H1 (cell line): ENCODE data around the gene SLC22A2. TPM values are rescaled to one million over a fixed set of nuclear protein-coding genes. Genes with fewer than 3 reads are reported as not detected.
A peak's percentile ranks its signal among the peaks of the same experiment; 100 is the strongest.

Source experiments
- CHD7 ChIP-seq: fragments of 300-600 bp; sonication (generic); IDR thresholded peaks from 2 replicates; pipeline ENCODE4 v1.7.1; 2012; ENCODE audit warnings: low read length, moderate library complexity, mild to moderate bottlenecking, inconsistent platforms; ENCODE audit not compliant: insufficient replicate concordance
- HDAC2 ChIP-seq, 2 experiments: fragments of 300-600 bp in 1 of 2; sonication (generic) in 1 of 2; IDR thresholded peaks; 2 replicates each; pipeline ENCODE4 v1.6.1; 2011 to 2012; ENCODE audit warnings: low read depth in 2 of 2, low read length in 2 of 2, mild to moderate bottlenecking in 2 of 2, moderate library complexity in 2 of 2, borderline replicate concordance in 1 of 2, inconsistent platforms in 1 of 2
- NANOG ChIP-seq: IDR thresholded peaks from 2 replicates; pipeline ENCODE4 v1.6.1; 2011; ENCODE audit warnings: low read length, low read depth, mild to moderate bottlenecking, inconsistent platforms; ENCODE audit not compliant: insufficient read depth, poor library complexity, severe bottlenecking
- POLR2A ChIP-seq, 2 experiments: IDR thresholded peaks; 1 replicate in 1 of 2; 2 replicates in 1 of 2; pipeline ENCODE4 v1.6.1; 2011; ENCODE audit warnings: low read depth in 2 of 2, low read length in 2 of 2, mild to moderate bottlenecking in 2 of 2; ENCODE audit errors: control extremely low read depth in 1 of 2
- polyA plus RNA-seq, 7 experiments: library from polyadenylated mRNA; depleted of rRNA in 3 of 7; stranded (reverse) in 5 of 7; unstranded in 2 of 7; fragments of >200 nt in 5 of 7; fragments of 200-250 nt in 2 of 7; gene quantifications; 1 replicate in 5 of 7; 2 replicates in 1 of 7; 4 replicates in 1 of 7; pipeline versions ENCODE4 v1.2.1 to v1.2.3, GENCODE V29; 2011 to 2013; ENCODE audit warnings: missing spikeins in 2 of 7, mixed read lengths in 2 of 7
- total RNA-seq: library from RNA; stranded (reverse); fragmentation: NEBNext Ultra II Directional; extraction: Animal tissue kit (Norgen Biotek cat#: 25700); gene quantifications from 2 replicates; pipeline ENCODE4 v1.2.1, GENCODE V29; 2021

The SLC22A2 gene
- total and polyA plus RNA-seq, 2 of the 8 experiments (the other 6 are each of a cell fraction or from before 2014, with no cell fraction given): 0.23 to 1.4 TPM

DNA sequence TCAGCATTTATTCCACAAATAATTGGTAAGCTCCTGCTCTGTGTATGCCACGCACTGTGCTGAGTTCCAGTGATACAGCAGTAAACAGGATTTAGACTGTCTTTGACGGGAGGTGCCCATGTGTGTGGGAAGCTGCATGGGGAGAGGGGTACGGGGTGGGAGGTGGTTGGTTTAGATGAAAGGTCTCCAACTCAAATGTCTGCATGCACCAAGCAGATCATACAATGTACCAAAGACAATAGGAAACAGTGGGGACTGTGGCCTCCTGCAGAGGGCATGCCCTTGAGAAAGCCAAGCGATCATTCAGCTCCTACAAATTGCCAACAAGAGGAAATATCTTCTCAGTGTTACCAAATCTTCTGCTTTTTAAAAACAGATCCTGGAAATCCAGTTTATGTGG lies 36.1 kb downstream of the SLC22A2 start (continued):
- peak; percentile 21 for TF ChIP-seq CHD7
- TF ChIP-seq HDAC2 (IDR thresholded peaks at IDR 0.05; ENCODE audit: borderline replicate concordance in 1 of 2, low read depth in 2 of 2, low read length in 2 of 2): peak in 1 of 2 experiments; percentile 24; a peak in 1 of 4 replicates
- peak; percentile 69 for TF ChIP-seq NANOG
- TF ChIP-seq POLR2A (IDR thresholded peaks at IDR 0.05; ENCODE audit: control extremely low read depth in 1 of 2, low read depth in 2 of 2, low read length in 2 of 2): no peak
- TF ChIP-seq, all 59 proteins: peak for 4
